GM23338 (cell line): ENCODE measurements around the gene NIM1K. TPM values are rescaled to one million over a fixed set of nuclear protein-coding genes. Genes with fewer than 3 reads are reported as not detected.

Experiments
- ATAC-seq: fragments of 200-7000 bp; cut with Tn5 transposase; 3 replicates; pipeline ENCODE4 v1.9.1; 2020
- DNase-seq: peaks from one replicate; pipeline ENCODE4 v3.0.0-alpha.2; 2015; ENCODE audit warnings: low spot score
- H2AFZ ChIP-seq: fragments of 200-600 bp; sonication (generic); 2 replicates; pipeline ENCODE4 v1.8.0; 2016; ENCODE audit warnings: antibody characterized with exemption, mild to moderate bottlenecking, moderate library complexity
- H3F3A ChIP-seq: fragments of 200-600 bp; sonication (generic); replicated peaks from 2 replicates; pipeline ENCODE4 v1.8.0; 2017; ENCODE audit warnings: antibody characterized with exemption, mixed run types, low read depth
- H3K27ac ChIP-seq: fragments of 200-600 bp; sonication (generic); 2 replicates; pipeline ENCODE4 v1.6.1; 2016; ENCODE audit warnings: low read depth
- H3K27me3 ChIP-seq: fragments of 200-600 bp; sonication (generic); 2 replicates; pipeline ENCODE4 v1.8.0; 2016; ENCODE audit warnings: mild to moderate bottlenecking, mixed run types, moderate library complexity; ENCODE audit not compliant: insufficient read depth
- H3K36me3 ChIP-seq: fragments of 200-600 bp; sonication (generic); 2 replicates; pipeline ENCODE4 v1.8.0; 2016; ENCODE audit warnings: mild to moderate bottlenecking; ENCODE audit not compliant: insufficient read depth
- H3K4me1 ChIP-seq: fragments of 200-600 bp; sonication (generic); 2 replicates; pipeline ENCODE4 v1.8.0; 2016; ENCODE audit warnings: mild to moderate bottlenecking, moderate library complexity; ENCODE audit not compliant: insufficient read depth
- H3K4me2 ChIP-seq: fragments of 200-600 bp; sonication (generic); 2 replicates; pipeline ENCODE4 v1.7.1; 2017; ENCODE audit warnings: mixed run types
- H3K4me3 ChIP-seq: fragments of 200-600 bp; sonication (generic); 2 replicates; pipeline ENCODE4 v1.6.1; 2016; ENCODE audit warnings: mixed run types
- H3K79me2 ChIP-seq: fragments of 200-600 bp; sonication (generic); replicated peaks from 2 replicates; pipeline ENCODE4 v1.8.0; 2017; ENCODE audit warnings: mild to moderate bottlenecking; ENCODE audit not compliant: insufficient read depth
- H3K9me2 ChIP-seq: fragments of 200-600 bp; sonication (generic); 2 replicates; pipeline ENCODE4 v1.8.0; 2017; ENCODE audit not compliant: insufficient read depth
- H4K20me1 ChIP-seq: fragments of 200-600 bp; sonication (generic); replicated peaks from 2 replicates; pipeline ENCODE4 v1.8.0; 2017; ENCODE audit warnings: mild to moderate bottlenecking; ENCODE audit not compliant: insufficient read depth
- H3K27ac Mint-ChIP-seq: 2 replicates; pipeline ENCODE4 v1.8.0; 2020; ENCODE audit warnings: inconsistent platforms, mild to moderate bottlenecking, moderate library complexity, mixed read lengths
- H3K27me3 Mint-ChIP-seq: 3 replicates; pipeline ENCODE4 v1.8.0; 2022; ENCODE audit warnings: low read depth, mild to moderate bottlenecking, moderate library complexity, mixed read lengths, inconsistent platforms; ENCODE audit not compliant: insufficient read depth, poor library complexity
- H3K36me3 Mint-ChIP-seq: 3 replicates; pipeline ENCODE4 v1.8.0; 2021; ENCODE audit warnings: low read depth, mild to moderate bottlenecking, inconsistent platforms, moderate library complexity, mixed read lengths
- H3K4me1 Mint-ChIP-seq: 3 replicates; pipeline ENCODE4 v1.8.0; 2020; ENCODE audit warnings: mild to moderate bottlenecking, inconsistent platforms, mixed read lengths
- H3K4me3 Mint-ChIP-seq: 3 replicates; pipeline ENCODE4 v1.8.0; 2021; ENCODE audit warnings: moderate library complexity, mild to moderate bottlenecking, inconsistent platforms, mixed read lengths
- H3K9me3 Mint-ChIP-seq: 3 replicates; pipeline ENCODE4 v1.8.0; 2020; ENCODE audit warnings: moderate library complexity, mild to moderate bottlenecking, inconsistent platforms, mixed read lengths
- CREB1 ChIP-seq: fragments of 250-450 bp; sonication (Bioruptor Pico); IDR thresholded peaks from 2 replicates; pipeline ENCODE4 v1.5.0; 2020; ENCODE audit warnings: low read depth, mild to moderate bottlenecking, moderate library complexity
- ETS1 ChIP-seq: IDR thresholded peaks from 2 replicates; pipeline ENCODE4 v1.6.1; 2016; ENCODE audit warnings: antibody characterized with exemption
- EZH2phosphoT487 ChIP-seq: fragments of 200-600 bp; sonication (generic); IDR thresholded peaks from one replicate; pipeline ENCODE4 v1.8.1; 2018; ENCODE audit warnings: antibody characterized with exemption; ENCODE audit not compliant: unreplicated experiment
- POLR2AphosphoS5 ChIP-seq: IDR thresholded peaks from 2 replicates; pipeline ENCODE4 v1.6.1; 2016; ENCODE audit warnings: antibody characterized with exemption, low read depth
- STAT1 ChIP-seq: IDR thresholded peaks from one replicate; pipeline ENCODE4 v1.6.1; 2016; ENCODE audit warnings: antibody characterized with exemption; ENCODE audit not compliant: unreplicated experiment
- ZNF114 ChIP-seq: fragments of 250-450 bp; sonication (Bioruptor Pico); IDR thresholded peaks from 2 replicates; pipeline ENCODE4 v1.5.0; 2020; ENCODE audit warnings: mild to moderate bottlenecking, moderate library complexity
- ZNF331 ChIP-seq: fragments of 250-450 bp; sonication (Bioruptor Pico); IDR thresholded peaks from 2 replicates; pipeline ENCODE4 v1.5.0; 2020; ENCODE audit warnings: low read depth, mild to moderate bottlenecking, moderate library complexity
- ZNF462 ChIP-seq: fragments of 250-450 bp; sonication (Bioruptor Pico); IDR thresholded peaks from 2 replicates; pipeline ENCODE4 v1.5.0; 2020; ENCODE audit warnings: mild to moderate bottlenecking, moderate library complexity
- polyA plus RNA-seq: library from polyadenylated mRNA; unstranded; fragments of >200 nt; fragmentation: Nextera tagmentation; extraction: Ambion mirVana; gene quantifications from 2 replicates; pipeline ENCODE4 v1.2.1, GENCODE V29; 2016
- total RNA-seq: library from RNA; depleted of rRNA; stranded (reverse); fragments of >200 nt; shearing (Covaris generic); gene quantifications from 2 replicates; pipeline ENCODE4 v1.2.3, GENCODE V29; 2014

NIM1K gene
- total and polyA plus RNA-seq, 2 experiments from 2014 or later: not detected

- Mint-ChIP-seq H3K36me3 (peaks cover 22% of the 10 kb centered on the region; the same call in 2 of the 3 replicates), H3K4me1 (peaks cover 25% of the 10 kb centered on the region), H3K4me3 (no peak overlapping the region), H3K9me3 (peaks cover 4% of the 10 kb centered on the region; the same call in 2 of the 3 replicates), H3K27me3 (peaks cover 5% of the 10 kb centered on the region), H3K27ac (no peak overlapping the region)
- Histone ChIP-seq H3K79me2 (peaks cover 26% of the 10 kb centered on the region), H4K20me1 (peaks cover 20% of the 10 kb centered on the region), H3K9me2 (peaks cover 15% of the 10 kb centered on the region), H2AFZ (peak overlapping the region; percentile 97; the same call in 1 of the 2 replicates), H3K36me3 (no peaks in the 10 kb centered on the region; the same call in 1 of the 2 replicates), H3K4me2 (no peak overlapping the region), H3K27ac (no peak overlapping the region), H3F3A (no peaks in the 10 kb centered on the region), H3K27me3 (no peaks in the 10 kb centered on the region), H3K4me3 (no peak overlapping the region), H3K4me1 (peaks cover 17% of the 10 kb centered on the region)
- no peak for ATAC-seq
- TF ChIP-seq ZNF462 (CRISPR knock-in tag): no peak
- no peak for TF ChIP-seq POLR2AphosphoS5
- no peak for TF ChIP-seq EZH2phosphoT487
- TF ChIP-seq ZNF331: no peak
- TF ChIP-seq CREB1: no peak
- TF ChIP-seq ZNF114 (CRISPR knock-in tag): no peak
- no peak for TF ChIP-seq STAT1
- TF ChIP-seq ETS1: no peak
- no peak for DNase-seq
Measured at GRCh38 chr5:43315682-43316081, 123.7 kb downstream of the NIM1K start.
